HG03280 (cell line): ENCODE data around the gene FAM98A.

Experiments used
- ATAC-seq: cut with Tn5 transposase; IDR thresholded peaks from one replicate; pipeline ENCODE4 v1.9.1; 2021; ENCODE audit warnings: mild to moderate bottlenecking, moderate library complexity; ENCODE audit not compliant: unreplicated experiment

The FAM98A gene

DNA sequence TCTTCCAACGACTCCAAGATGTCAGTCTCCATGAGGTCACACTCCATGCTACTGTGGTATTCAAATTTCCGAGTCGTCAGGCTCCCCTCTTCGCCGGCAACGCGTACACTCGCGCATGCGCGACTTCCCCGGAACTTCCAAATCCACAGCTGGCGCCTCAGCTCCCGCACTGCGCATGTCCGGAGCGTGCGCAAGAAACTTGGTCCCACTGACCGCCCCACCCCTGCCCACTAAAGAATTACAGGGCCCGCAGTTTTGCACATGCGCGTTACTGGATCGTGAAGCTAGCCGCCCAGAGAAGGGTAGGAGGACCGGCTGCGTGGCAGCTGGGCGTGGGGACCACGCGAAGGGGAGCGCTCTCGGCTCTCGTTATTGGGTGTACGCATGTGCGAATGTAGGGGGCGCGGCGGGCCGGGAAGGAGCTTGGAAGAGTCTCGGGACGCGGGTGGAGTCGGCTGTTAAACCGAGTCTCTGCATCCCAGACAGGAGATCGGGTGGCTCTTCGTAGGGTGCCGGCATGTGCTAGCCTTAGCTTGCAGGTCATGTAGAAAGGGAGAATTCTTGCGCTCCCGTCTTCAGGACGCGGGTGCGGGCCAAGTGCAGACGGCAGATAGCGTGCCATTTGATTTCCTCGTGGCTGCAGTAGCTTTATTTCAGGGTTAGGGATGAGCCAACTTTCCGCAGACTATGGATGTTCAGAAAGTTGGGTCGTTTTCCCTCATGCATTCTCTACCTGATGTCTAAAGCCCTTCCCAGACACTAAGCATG is at the start of gene FAM98A:
Gene FAM98A, minus strand, starts transcription at position 125 of the 768 bp plus-strand sequence. Its CDS starts 78 bp downstream, at position 47.
- ATAC-seq: peak; percentile 91

DNA sequence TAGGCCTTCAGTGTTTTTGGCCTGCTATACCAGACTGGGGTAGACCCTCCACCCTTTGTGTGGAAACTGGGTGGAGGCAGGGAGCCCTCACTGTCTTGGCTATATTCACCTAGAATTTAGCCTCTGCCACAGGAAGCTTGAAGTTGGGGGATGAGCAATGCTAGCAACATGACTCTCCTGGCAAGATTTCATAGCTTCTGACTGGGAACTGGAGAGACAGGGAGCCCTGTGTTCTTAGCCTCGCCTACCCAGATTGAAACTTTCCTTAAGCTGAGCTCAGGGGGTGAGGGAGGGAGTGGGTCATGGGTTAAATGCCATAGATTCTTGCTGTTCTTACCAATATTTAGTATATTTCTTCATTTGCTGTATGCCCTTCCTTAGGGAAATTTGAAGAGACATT is 46.8 kb upstream of the FAM98A start:
- ATAC-seq: no peak

DNA sequence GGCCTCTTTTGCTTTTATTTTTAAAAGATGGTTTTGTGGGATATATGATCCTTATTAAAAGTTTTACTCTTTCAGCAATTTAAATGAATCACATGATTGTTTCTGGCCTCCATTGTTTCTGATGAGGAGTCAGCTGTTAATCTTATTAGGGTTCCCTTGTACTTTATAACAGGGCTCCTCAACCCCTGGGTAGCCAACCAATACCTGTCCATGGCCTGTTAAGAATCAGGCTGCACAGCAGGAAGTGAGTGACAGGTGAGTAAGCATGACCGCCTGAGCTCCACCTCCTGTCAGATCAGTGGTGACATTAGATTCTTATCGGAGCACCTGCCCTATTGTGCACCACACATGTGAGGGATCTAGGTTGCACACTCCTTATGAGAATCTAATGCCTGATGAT is 45.1 kb upstream of the FAM98A start:
- ATAC-seq: no peak

DNA sequence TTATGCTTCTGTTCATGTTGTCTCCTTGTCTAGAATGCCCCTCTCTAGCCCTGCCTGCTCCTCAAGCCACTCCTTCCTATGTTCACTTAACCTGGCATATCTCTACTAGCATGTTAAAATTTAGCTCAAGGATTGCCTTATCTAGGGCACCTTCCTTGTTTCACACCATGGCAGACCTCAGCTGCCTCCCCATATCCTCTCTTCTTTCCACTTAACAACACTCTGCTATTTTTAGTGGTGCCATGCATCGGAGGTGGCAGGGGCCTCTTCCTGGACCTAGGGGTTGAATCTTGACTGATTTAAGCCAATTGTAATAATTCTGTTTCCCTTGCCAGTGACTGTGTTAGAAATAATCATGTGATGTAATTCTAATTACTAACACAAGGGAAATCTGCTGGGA is 36.9 kb upstream of the FAM98A start:
- ATAC-seq: no peak

DNA sequence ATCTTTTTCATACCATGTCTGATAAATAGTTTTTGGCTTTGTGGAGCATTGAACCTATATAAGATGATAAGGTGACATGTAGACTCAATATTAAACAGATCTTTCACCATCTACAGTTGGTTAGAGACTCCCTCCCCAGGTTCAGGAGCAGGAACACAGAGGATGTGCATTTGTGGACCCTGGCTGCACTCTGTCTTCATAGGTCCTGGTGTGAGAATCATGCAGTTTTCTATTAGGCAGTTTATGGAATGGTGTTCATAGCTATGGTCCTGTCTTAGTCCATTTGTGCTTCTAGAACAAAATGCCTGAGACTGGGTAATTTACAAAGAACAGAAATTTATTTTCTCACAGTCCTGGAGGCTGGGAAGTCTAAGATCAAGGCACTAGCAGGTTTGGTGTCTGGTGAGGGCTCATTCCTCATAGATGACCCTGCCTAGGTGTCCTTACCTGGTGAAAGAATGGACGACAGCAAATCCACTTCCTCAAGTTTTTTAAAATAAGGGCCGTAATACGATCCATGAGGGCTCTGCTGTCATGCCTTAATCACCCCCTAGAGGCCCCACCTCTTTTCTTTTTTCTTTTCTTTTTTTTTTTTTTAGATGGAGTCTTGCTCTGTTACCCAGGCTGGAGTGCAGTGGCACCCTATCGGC is 35.3 kb upstream of the FAM98A start:
- ATAC-seq: no peak

DNA sequence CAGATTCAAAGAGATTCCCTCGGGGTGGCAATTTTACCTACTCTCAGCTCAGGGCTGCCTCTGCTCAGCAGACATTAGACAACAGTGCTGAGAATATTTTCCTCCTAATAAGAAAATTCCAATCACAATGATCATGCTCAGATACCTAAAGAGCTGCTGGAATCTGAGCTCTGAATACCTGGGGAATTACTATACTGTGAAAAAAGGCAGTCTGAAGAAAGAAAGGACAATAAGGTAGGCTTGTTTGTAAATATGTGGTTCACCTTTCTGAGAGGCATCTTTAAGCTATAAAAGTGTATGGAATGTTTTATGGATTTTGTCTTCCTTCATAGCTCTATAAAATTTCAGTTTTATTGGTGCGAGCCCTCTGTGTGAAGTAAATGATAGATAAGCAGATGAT is 34.2 kb upstream of the FAM98A start:
- no peak for ATAC-seq

DNA sequence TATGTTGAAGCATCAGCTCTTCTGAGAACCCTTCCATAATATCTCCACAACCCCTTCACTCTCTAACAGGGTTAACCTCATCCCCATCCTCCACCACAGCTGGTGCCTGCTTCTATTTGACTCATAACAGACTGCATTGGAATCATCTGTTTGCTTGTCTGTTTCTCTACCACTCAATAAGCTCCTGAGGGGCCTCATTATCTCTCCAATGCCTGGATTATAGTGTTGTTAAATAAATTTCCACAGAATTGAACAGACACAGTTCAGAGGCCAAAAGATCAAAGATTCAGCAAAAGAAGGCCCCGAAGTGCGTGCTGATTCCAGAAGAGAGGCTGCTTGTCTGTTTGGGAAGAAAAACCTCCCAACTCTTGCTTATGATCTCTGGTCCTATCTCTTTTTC is 33.7 kb upstream of the FAM98A start:
- no peak for ATAC-seq

DNA sequence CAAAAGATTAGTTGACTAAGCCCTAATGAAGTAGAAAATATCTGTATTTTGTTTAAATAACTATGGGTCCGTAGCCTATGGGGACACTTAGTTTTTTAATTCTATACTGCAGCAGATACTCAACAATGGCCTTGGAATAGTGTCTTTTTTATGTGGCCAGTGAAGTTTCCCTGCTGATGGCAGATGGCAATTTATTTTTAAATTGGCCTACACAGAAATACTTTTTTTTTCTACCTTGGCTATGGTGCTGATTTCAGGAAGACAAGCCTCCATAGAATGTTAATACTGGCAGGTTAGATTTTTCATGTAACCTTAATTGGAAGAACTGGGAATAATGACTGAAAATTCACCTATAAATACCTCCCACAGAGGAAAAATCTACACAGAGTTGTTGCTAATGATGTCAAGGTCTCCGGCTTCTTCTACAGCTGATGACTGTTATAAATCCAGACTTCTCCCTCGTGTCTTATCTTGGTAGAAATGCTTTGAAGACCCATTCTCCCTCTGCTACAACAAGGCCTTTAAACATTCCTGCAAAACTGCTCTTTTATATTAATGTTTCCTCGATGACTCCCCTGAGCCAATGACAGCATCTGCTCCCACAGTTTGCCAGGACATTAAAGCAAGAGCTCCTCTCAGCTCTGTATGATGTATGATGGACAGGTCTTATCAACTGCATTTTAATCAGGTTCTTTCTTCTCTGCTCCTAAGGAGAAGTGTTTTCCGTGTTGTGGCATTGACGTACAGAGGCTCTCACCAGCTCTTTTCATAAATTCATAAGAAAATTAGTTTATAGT is 29.1 kb upstream of the FAM98A start:
- no peak for ATAC-seq

DNA sequence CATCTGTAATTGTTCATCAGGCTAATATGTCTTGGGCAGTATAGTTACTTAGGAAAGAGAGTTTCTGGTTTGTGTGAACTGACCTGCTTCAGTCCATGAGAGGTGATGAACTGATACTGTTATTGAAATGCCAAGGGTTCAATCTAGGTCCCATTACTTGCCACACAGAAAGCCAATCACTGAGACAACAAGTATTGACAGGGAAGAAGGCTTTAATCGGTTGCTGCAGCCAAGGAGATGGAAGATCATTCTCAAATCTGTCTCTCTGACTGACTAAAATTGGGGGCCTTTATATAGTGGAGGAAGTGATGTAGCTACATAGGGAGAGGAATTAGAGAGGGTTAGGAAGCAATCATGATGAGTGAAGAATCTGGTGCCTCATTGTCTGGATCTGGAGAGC is 19.9 kb upstream of the FAM98A start:
- ATAC-seq: no peak

DNA sequence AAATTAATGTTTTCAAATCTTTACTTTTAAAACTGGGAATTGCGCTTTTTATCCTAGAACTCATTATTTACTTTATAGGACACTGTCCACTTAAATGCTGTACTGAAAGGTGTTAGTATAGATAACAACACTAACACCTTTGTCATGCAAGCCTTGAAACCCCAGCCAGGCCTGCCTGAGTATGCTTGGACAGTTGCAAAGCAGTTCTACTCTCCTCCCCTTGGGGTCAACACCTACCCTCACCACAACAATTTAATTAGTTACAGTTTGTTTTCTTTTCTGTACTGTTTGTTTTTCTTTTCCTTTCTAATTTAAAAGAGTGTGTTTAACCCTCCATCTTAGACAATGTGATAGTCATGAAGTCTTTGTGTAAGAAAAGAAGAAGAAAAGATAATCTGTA is 18.9 kb upstream of the FAM98A start:
- no peak for ATAC-seq

DNA sequence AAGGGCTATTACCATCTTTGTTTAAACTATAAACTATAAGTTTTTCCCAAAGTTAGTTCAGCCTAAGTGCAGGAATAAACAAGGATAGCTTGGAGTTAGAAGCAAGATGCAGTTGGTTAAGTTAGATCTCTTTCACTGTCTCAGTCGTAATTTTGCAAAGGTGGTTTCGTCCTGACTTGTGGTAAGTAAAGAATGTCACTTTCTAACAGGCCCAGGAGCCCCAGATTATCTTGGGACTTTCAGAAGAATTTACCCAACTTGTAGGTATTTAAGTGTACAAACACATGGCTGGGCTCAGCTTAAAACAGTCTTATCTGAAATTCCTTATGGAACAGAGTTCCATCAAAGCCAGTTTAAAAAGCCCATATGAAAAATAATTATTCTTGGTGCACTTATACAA is 18.3 kb upstream of the FAM98A start:
- ATAC-seq: no peak

DNA sequence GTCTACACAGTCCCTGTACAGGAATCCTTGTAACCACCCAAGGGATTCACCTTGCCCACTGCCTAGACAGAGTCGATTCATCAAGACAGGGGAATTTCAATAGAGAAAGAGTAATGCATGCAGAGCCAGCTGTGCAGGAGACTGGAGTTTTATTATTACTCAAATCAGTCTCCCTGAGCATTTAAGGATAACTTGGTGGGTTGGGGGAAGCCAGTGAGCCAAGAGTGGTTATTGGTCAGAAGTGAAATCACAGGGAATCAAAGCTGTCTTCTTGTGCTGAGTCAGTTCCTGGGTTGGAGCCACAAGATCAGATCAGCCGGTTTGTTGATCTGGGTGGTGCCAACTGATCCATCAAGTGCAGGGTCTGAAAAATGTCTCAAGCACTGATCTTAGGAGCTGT is 17.8 kb upstream of the FAM98A start:
- ATAC-seq: no peak

DNA sequence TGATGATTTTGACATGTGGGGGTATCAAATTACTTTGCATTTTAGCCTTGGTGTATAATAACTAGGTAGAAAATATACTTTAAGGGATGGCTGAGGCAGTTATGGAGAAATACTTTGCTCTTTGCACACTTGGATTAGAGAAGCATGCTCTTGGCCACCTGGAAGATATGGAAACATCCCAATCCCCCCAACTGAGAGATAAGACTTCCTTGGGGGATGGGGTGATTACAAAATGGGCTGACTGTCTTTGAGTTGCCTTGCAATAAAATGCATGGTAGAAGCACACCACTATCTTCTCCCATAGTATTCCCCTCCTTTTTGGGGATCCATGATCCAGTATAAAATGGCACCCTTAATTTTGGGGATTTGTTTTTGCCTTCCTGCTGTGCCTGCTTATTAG is 15.1 kb upstream of the FAM98A start:
- ATAC-seq: no peak

DNA sequence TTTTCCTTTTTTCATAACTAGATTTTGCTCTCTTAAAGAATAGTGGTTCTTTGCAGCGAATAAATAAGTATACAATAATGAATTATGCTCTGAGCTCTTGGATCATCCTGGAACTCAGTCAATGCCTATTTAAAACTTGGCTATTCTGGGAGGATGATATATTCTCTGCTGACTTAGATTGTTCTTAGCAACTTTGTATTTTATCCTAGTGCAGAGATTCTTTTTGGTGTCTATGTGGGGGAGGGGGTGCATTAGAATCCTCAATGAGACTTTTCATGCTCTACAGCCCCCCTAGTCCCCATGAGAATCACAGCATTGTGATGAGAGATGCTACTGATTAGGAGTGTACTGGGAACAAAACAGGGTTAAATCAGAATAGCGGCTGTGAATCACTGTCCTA is 8.8 kb upstream of the FAM98A start:
- no peak for ATAC-seq

DNA sequence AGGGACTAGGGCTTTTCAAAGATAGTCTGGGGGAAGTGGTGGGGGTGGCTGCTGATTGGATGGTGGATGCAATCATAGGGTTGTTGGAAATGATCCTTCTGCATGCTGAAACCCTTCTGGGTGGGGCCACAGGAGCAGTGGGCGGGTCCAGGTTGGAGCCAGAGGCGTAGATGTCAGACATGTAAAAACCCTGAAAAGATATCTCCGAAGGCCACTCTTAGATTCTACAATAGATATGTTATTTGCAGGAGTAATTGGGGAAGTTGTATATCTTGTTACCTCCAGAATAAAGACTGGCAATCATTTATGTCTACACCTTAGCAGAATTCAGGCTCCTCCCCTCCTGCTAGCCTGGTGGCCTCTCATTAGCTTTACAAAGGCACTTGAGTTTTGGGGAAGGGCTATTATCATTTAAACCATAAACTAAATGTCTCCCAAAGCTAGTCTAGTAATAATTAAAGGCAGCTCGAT is 8.2 kb upstream of the FAM98A start:
- no peak for ATAC-seq

DNA sequence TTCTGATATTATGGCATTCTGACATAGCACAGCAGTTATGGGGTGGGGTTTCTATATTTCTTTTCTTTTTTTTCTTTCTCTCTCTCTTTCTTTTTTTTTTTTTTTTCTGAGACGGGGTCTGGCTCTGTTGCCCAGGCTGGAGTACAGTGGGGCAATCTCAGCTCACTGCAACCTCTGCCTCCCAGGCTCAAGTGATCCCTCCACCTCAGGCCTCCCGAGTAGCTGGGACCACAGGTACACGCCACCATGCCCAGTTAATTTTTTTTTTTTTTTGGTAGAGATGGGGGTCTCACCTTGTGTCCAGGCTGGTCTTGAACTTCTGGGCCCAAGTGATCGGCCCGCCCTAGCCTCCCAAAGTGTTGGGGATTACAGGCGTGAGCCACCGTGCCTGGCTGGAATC is 7.5 kb upstream of the FAM98A start:
- ATAC-seq: no peak

DNA sequence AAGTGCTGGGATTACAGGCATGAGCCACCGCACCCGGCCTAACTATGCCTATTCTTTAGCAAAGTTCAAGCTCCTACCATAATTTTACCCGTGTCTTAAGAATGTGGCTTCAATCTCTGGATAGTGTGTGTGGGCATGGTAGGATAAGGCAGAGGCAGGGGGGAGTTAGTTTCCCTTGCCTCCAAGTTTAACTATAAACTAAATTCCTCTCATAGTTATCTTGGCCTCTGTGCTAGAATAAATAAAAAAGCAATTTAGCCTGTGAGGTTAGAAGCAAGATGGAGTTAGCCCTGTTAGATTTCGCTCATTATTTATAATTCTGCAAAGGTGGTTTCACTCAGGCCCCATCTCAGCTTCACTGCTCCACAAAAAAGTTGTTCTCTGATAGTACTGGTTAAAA is 7.0 kb upstream of the FAM98A start:
- no peak for ATAC-seq

DNA sequence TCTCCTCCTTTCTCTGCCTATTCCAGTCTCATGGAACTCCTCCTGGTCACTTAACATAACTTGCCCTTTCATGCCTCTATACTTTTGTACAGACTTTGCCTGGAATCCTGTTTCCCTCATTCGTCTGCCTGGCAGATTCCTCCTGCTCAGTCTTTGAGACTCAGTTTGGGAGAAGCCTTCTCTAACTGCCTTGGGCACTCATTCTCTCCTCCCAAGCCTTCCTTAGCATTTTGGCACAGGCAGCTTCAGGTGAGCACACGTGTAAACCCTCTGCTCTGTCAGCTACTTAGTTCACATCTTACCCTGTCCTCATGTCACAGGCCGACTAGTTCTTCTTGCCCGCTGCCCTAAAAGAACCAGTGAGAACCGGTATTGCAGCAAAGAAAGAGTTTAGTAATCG is 6.0 kb upstream of the FAM98A start:
- no peak for ATAC-seq

DNA sequence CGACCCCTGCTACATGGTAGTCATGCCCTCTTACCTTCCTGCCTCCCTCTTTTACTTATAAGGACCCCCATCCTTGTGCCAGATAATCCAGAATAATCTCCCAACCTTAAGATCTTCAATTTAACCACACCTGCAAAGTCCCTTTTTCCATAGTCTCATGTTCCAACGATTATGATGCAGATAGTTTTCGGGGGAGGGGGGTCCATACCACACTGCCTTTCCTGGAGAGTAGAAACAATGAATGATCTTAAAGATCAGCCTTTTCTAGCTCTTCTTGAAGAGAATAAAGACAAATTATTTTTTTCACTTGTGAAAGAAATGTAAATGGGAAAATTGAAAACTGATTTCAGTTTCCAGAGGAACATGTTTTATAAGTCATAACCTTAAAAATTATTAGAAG is 4.3 kb upstream of the FAM98A start:
- ATAC-seq: no peak

DNA sequence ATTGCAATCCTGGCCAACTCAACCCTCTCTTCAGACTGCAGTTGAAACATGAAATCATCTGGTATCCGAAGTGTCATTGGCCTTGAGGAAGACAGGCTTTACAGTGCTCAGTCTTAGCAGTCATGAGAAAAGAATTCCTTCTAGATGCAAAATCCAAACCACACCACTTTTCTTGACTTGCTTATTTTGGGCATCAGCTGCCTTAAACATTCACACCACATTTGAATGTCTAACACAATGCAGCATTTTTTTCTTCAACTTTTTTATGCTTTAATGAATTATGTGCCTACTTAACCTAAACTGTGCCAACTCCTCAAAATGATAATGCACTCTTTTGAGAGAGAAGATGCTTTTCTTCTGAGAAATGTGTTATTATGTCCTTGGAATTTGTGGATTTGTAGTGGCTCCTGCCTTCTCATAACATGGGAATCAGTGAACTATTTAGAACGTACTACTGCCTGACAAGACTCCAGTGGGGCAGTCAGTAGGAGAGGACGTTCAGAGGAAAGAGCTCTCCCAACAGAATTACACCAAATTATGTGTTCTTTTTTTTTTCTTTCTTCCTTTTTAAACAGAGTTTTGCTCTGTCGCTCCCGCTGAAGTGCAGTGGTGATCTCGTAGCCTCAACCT is 3.2 kb upstream of the FAM98A start:
- no peak for ATAC-seq

DNA sequence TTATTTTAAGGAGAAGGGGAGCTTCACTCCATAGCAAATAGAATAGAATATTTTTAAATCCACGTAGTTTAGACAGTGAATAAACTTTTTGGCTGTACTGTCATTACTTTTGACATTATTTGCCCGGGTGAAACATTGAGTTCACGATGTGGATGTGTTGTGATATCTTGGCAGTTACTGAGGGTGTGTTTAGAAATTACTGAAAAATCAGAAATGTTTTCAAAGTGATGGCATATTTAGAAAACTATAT is 769 bp upstream of the FAM98A start:
- no peak for ATAC-seq
